GM06990 (cell line): ENCODE measurements around the gene AGAP3.

Experiments used
- DNase-seq: peaks from one replicate; pipeline ENCODE4 v3.0.0-alpha.2; 2011; ENCODE audit not compliant: insufficient read length; ENCODE audit errors: extremely low read depth
- H3K27me3 ChIP-seq: replicated peaks from 2 replicates; pipeline ENCODE4 v1.6.0; 2011; ENCODE audit warnings: low read length; ENCODE audit not compliant: control insufficient read depth, insufficient read depth
- H3K36me3 ChIP-seq: 2 replicates; pipeline ENCODE4 v1.5.1; 2011; ENCODE audit warnings: low read length; ENCODE audit not compliant: control insufficient read depth, insufficient read depth
- H3K4me3 ChIP-seq: replicated peaks from 2 replicates; pipeline ENCODE4 v1.5.1; 2011; ENCODE audit warnings: low read depth, mild to moderate bottlenecking, control low read depth, low read length
- CTCF ChIP-seq: IDR thresholded peaks from 2 replicates; pipeline ENCODE4 v1.5.1; 2011; ENCODE audit warnings: low read length, control low read depth, mild to moderate bottlenecking, inconsistent platforms; ENCODE audit not compliant: insufficient read depth, poor library complexity, severe bottlenecking

Gene AGAP3

GRCh38 chr7:151110941-151111645 lies 24.8 kb downstream of the AGAP3 start:
- no peaks in the 10 kb centered on the region for H3K27me3 ChIP-seq
- no peak overlapping the region for H3K4me3 ChIP-seq
- no peaks in the 10 kb centered on the region for H3K36me3 ChIP-seq
- peak; percentile 51 for DNase-seq
- peak; percentile 89 for TF ChIP-seq CTCF

GRCh38 chr7:151113344-151114150 lies 27.3 kb downstream of the AGAP3 start:
- Histone ChIP-seq H3K36me3 (peaks cover 2% of the 10 kb centered on the region; the same call in 1 of the 2 replicates), H3K4me3 (no peak overlapping the region), H3K27me3 (no peaks in the 10 kb centered on the region)
- TF ChIP-seq CTCF = no peak
- no peak for DNase-seq

GRCh38 chr7:151114151-151115090 lies 28.1 kb downstream of the AGAP3 start:
- TF ChIP-seq CTCF = no peak
- H3K4me3 ChIP-seq = no peak overlapping the region
- H3K27me3 ChIP-seq = no peaks in the 10 kb centered on the region
- H3K36me3 ChIP-seq = peaks cover 4% of the 10 kb centered on the region
- DNase-seq = no peak

- no peak for TF ChIP-seq CTCF
- Histone ChIP-seq H3K4me3 (no peak overlapping the region), H3K36me3 (peaks cover 6% of the 10 kb centered on the region), H3K27me3 (no peaks in the 10 kb centered on the region)
- DNase-seq = no peak
Observed at GRCh38 chr7:151115121-151115835, 29.0 kb downstream of the AGAP3 start.

- H3K4me3 ChIP-seq = no peak overlapping the region
- TF ChIP-seq CTCF = no peak
- H3K36me3 ChIP-seq = peaks cover 6% of the 10 kb centered on the region
- no peaks in the 10 kb centered on the region for H3K27me3 ChIP-seq
- no peak for DNase-seq
Observed at GRCh38 chr7:151115836-151116418, 29.7 kb downstream of the AGAP3 start.
